Measurements from ENCODE around the gene NPLOC4. TPM values are rescaled to one million over a fixed set of nuclear protein-coding genes. Genes with fewer than 3 reads are reported as not detected.

The NPLOC4 gene
- polyA plus RNA-seq, 1 of the 3 experiments (the other 2 are of a cell fraction) = 88.6 TPM

- Histone ChIP-seq H4K20me1 (ENCODE audit: insufficient read depth) (no peaks in the 10 kb centered on the region), H3K4me3 (ENCODE audit: low read depth in 2 of 2, low read length in 1 of 2) (no peak overlapping the region), H3K9ac (no peak overlapping the region), H2AFZ (ENCODE audit: low read depth) (no peak overlapping the region), H3K27ac (ENCODE audit: low read depth in 2 of 2, low read length in 1 of 2) (no peak overlapping the region), H3K27me3 (ENCODE audit: insufficient read depth) (no peaks in the 10 kb centered on the region), H3F3A (replicated peaks; ENCODE audit: insufficient read depth) (peaks cover 6% of the 10 kb centered on the region), H3K9me2 (no peaks in the 10 kb centered on the region), H3K4me2 (no peak overlapping the region), H3K36me3 (replicated peaks in 1 of 2; ENCODE audit: control insufficient read depth in 1 of 2, insufficient read depth in 2 of 2, low read length in 1 of 2) (peaks cover 43 to 74% of the 10 kb centered on the region in 2 experiments), H3K4me1 (ENCODE audit: control insufficient read depth in 1 of 2, insufficient read depth in 2 of 2, low read depth in 1 of 2, low read length in 1 of 2) (peaks cover 0 to 4% of the 10 kb centered on the region in 2 experiments; a peak in 1 of 4 replicates), H3K9me3 (no peaks in the 10 kb centered on the region), H3K79me2 (ENCODE audit: insufficient read depth) (peaks cover 14% of the 10 kb centered on the region; the same call in 1 of the 2 replicates)
- POLR2A ChIA-PET = interaction anchor here (1.5 kb wide), 1 partner anchor 8 kb away, joined by 5 read pairs; the partner anchor contains the start of gene FAAP100
- TF ChIP-seq MAX (IDR thresholded peaks at IDR 0.05; ENCODE audit: low read depth) (no peak), RAD21 (IDR thresholded peaks at IDR 0.05; ENCODE audit: low read length) (no peak), TEAD4 (IDR thresholded peaks at IDR 0.05; ENCODE audit: borderline replicate concordance, insufficient read depth) (no peak), ELF1 (IDR thresholded peaks at IDR 0.05) (no peak), JUND (IDR thresholded peaks at IDR 0.05) (no peak), RXRA (IDR thresholded peaks at IDR 0.05; ENCODE audit: borderline replicate concordance, low read depth) (no peak), MEF2A (IDR thresholded peaks at IDR 0.05; ENCODE audit: borderline replicate concordance, low read depth) (no peak), EZH2phosphoT487 (IDR thresholded peaks at IDR 0.05; ENCODE audit: borderline replicate concordance, low read depth) (no peak), USF2 (IDR thresholded peaks at IDR 0.05; ENCODE audit: borderline replicate concordance, low read depth, low read length) (no peak), TCF12 (IDR thresholded peaks at IDR 0.05) (no peak), GATA2 (CRISPR knock-in tag; IDR thresholded peaks at IDR 0.05) (no peak), FOXM1 (IDR thresholded peaks at IDR 0.05; ENCODE audit: low read depth) (no peak), TAF1 (IDR thresholded peaks at IDR 0.05; ENCODE audit: borderline replicate concordance, low read depth, low read length) (no peak), GABPA (IDR thresholded peaks at IDR 0.05; ENCODE audit: low read depth) (no peak), POLR2AphosphoS5 (IDR thresholded peaks at IDR 0.05; ENCODE audit: low read depth, low read length) (no peak), CTCF (IDR thresholded peaks at IDR 0.05) (no peak), EP300 (IDR thresholded peaks at IDR 0.05; ENCODE audit: borderline replicate concordance in 1 of 2, low read depth in 1 of 2, low read length in 1 of 2) (no peak)
- CTCF ChIA-PET = interaction anchor here (1.5 to 1.7 kb wide), 2 partner anchors 7 to 8 kb away, joined by 4 to 6 read pairs; no protein-coding TSS in a partner anchor
- 94% methylated on average over 10 of the region's 16 CpGs for WGBS (ENCODE audit: low lambda C conversion rate)
- DNase-seq = no peak
These were observed 92.5 kb downstream of the NPLOC4 start for GRCh38 chr17:81544281-81544974.

All from SK-N-SH (cell line).